CD4-positive, alpha-beta T cell treated with Interleukin-10 for 1 hour (primary cell): ENCODE measurements around the gene PSMB3.

ENCODE experiments used
- DNase-seq: peaks from one replicate; pipeline ENCODE4 v3.0.0-alpha.2; 2020

PSMB3 gene

GRCh38 chr17:38798614-38799500 is 46.3 kb downstream of the PSMB3 start:
- peak; percentile 59 for DNase-seq

- peak; percentile 91 for DNase-seq
Observed at GRCh38 chr17:38799501-38800236, 47.1 kb downstream of the PSMB3 start, which contains the start of gene PIP4K2B. TSS of gene PIP4K2B (minus strand) at chr17:38799556. CDS start at chr17:38799424, 132 bp downstream.

GRCh38 chr17:38800237-38800760 is 47.8 kb downstream of the PSMB3 start:
- no peak for DNase-seq

GRCh38 chr17:38809828-38810227 is 57.3 kb downstream of the PSMB3 start:
- no peak for DNase-seq
